ENCODE results near the gene HK1. TPM values are rescaled to one million over a fixed set of nuclear protein-coding genes. Genes with fewer than 3 reads are reported as not detected.
"Not testable (repeated sequence)": the region's sequence is repeated elsewhere in the genome, so short reads cannot be mapped to it uniquely, and the experiment has no call there.

HK1 gene
- polyA plus RNA-seq, 3 donors from 2014 or later, result 48.8 to 96.3 (median 72.2) TPM

GRCh38 chr10:69331161-69331560 is 52.9 kb downstream of the HK1 start:
- no peaks in the 10 kb centered on the region for H3K27me3 Mint-ChIP-seq (ENCODE audit: low read depth in 3 of 3)
- peaks cover 0 to 3% (median 3%) of the 10 kb centered on the region in 3 donors for H3K36me3 Mint-ChIP-seq
- DNase-seq, result no peak
- peaks cover 54 to 59% of the 10 kb centered on the region in 2 donors for H3K4me1 Mint-ChIP-seq
- H3K4me3 Mint-ChIP-seq, result no peak overlapping the region
- H3K27ac Mint-ChIP-seq, result no peak overlapping the region
- no peaks in the 10 kb centered on the region for H3K9me3 Mint-ChIP-seq

- Mint-ChIP-seq H3K4me3 (no peak overlapping the region), H3K9me3 (no peaks in the 10 kb centered on the region), H3K36me3 (peaks cover 0 to 3% (median 3%) of the 10 kb centered on the region in 3 donors), H3K27ac (peak overlapping the region in 2 of 6 donors; percentile 5 to 40), H3K4me1 (peaks cover 47 to 51% of the 10 kb centered on the region in 2 donors), H3K27me3 (ENCODE audit: low read depth in 3 of 3) (no peaks in the 10 kb centered on the region)
- no peak for DNase-seq
Observed at GRCh38 chr10:69332278-69333010, 54.1 kb downstream of the HK1 start.

GRCh38 chr10:69333205-69333604 is 54.9 kb downstream of the HK1 start:
- H3K27ac Mint-ChIP-seq, result no peak overlapping the region
- H3K4me3 Mint-ChIP-seq, result no peak overlapping the region
- H3K4me1 Mint-ChIP-seq, result peaks cover 45 to 50% of the 10 kb centered on the region in 2 donors
- DNase-seq, result no peak
- no peaks in the 10 kb centered on the region for H3K9me3 Mint-ChIP-seq
- no peaks in the 10 kb centered on the region for H3K27me3 Mint-ChIP-seq (ENCODE audit: low read depth in 3 of 3)
- peaks cover 0 to 3% (median 3%) of the 10 kb centered on the region in 3 donors for H3K36me3 Mint-ChIP-seq

- H3K4me1 Mint-ChIP-seq, result peaks cover 45 to 47% of the 10 kb centered on the region in 2 donors
Observed at GRCh38 chr10:69333865-69334301, 55.6 kb downstream of the HK1 start.

GRCh38 chr10:69334302-69335062 is 56.2 kb downstream of the HK1 start:
- Mint-ChIP-seq H3K27me3 (ENCODE audit: low read depth in 3 of 3) (no peaks in the 10 kb centered on the region), H3K4me3 (peak overlapping the region; percentile 46 to 78 (median 64)), H3K36me3 (peaks cover 0 to 3% (median 3%) of the 10 kb centered on the region in 3 donors), H3K27ac (peak overlapping the region; percentile 23 to 88 (median 69)), H3K9me3 (no peaks in the 10 kb centered on the region), H3K4me1 (peaks cover 46 to 47% of the 10 kb centered on the region in 2 donors)
- no peak for DNase-seq

More at GRCh38 chr10:69333865-69334301, 55.6 kb downstream of the HK1 start:
- not testable (repeated sequence) for DNase-seq; H3K27ac Mint-ChIP-seq; H3K9me3 Mint-ChIP-seq; H3K4me3 Mint-ChIP-seq; H3K36me3 Mint-ChIP-seq; H3K27me3 Mint-ChIP-seq (ENCODE audit: low read depth in 3 of 3)

- Mint-ChIP-seq H3K9me3 (no peaks in the 10 kb centered on the region), H3K4me1 (peaks cover 48 to 49% of the 10 kb centered on the region in 2 donors), H3K4me3 (peak overlapping the region; percentile 46 to 78 (median 64)), H3K27ac (peak overlapping the region; percentile 23 to 88 (median 75)), H3K27me3 (ENCODE audit: low read depth in 3 of 3) (no peaks in the 10 kb centered on the region), H3K36me3 (peaks cover 0 to 3% (median 0%) of the 10 kb centered on the region in 3 donors)
- peak; percentile 34 to 37 (median 37) for DNase-seq
Observed at GRCh38 chr10:69335063-69335587, 56.8 kb downstream of the HK1 start.

- peaks cover 0 to 3% (median 0%) of the 10 kb centered on the region in 3 donors for H3K36me3 Mint-ChIP-seq
Observed at GRCh38 chr10:69335613-69336012, 57.3 kb downstream of the HK1 start.

GRCh38 chr10:69336952-69337295 is 58.6 kb downstream of the HK1 start:
- DNase-seq, result no peak
- Mint-ChIP-seq H3K27ac (no peak overlapping the region), H3K27me3 (ENCODE audit: low read depth in 3 of 3) (no peaks in the 10 kb centered on the region), H3K9me3 (no peaks in the 10 kb centered on the region), H3K4me1 (peaks cover 46 to 53% of the 10 kb centered on the region in 2 donors), H3K4me3 (no peak overlapping the region), H3K36me3 (peaks cover 0 to 3% (median 0%) of the 10 kb centered on the region in 3 donors)

More at GRCh38 chr10:69335613-69336012, 57.3 kb downstream of the HK1 start:
- Mint-ChIP-seq H3K9me3 (no peaks in the 10 kb centered on the region), H3K4me3 (peak overlapping the region in 1 of 5 donors; percentile 78), H3K4me1 (peaks cover 46 to 48% of the 10 kb centered on the region in 2 donors), H3K27ac (peak overlapping the region in 4 of 6 donors; percentile 4 to 73 (median 53)), H3K27me3 (ENCODE audit: low read depth in 3 of 3) (no peaks in the 10 kb centered on the region)
- DNase-seq, result no peak

GRCh38 chr10:69337296-69338132 is 59.2 kb downstream of the HK1 start:
- no peaks in the 10 kb centered on the region for H3K9me3 Mint-ChIP-seq
- DNase-seq, result no peak
- peaks cover 0 to 3% (median 0%) of the 10 kb centered on the region in 3 donors for H3K36me3 Mint-ChIP-seq
- peaks cover 0 to 3% (median 0%) of the 10 kb centered on the region in 3 donors for H3K27me3 Mint-ChIP-seq (ENCODE audit: low read depth in 3 of 3)
- H3K27ac Mint-ChIP-seq, result peak overlapping the region in 1 of 6 donors; percentile 40
- H3K4me1 Mint-ChIP-seq, result peaks cover 52 to 58% of the 10 kb centered on the region in 2 donors
- no peak overlapping the region for H3K4me3 Mint-ChIP-seq

GRCh38 chr10:69338133-69338456 is 59.8 kb downstream of the HK1 start:
- H3K27me3 Mint-ChIP-seq (ENCODE audit: low read depth in 3 of 3), result peaks cover 0 to 3% (median 0%) of the 10 kb centered on the region in 3 donors
- no peak overlapping the region for H3K4me3 Mint-ChIP-seq
- peaks cover 56 to 57% of the 10 kb centered on the region in 2 donors for H3K4me1 Mint-ChIP-seq
- no peaks in the 10 kb centered on the region for H3K9me3 Mint-ChIP-seq
- H3K36me3 Mint-ChIP-seq, result peaks cover 0 to 3% (median 0%) of the 10 kb centered on the region in 3 donors
- DNase-seq, result no peak
- peak overlapping the region in 1 of 6 donors; percentile 65 for H3K27ac Mint-ChIP-seq

- DNase-seq, result no peak
- no peaks in the 10 kb centered on the region for H3K9me3 Mint-ChIP-seq
- H3K27me3 Mint-ChIP-seq (ENCODE audit: low read depth in 3 of 3), result peaks cover 0 to 3% (median 0%) of the 10 kb centered on the region in 3 donors
- no peak overlapping the region for H3K4me3 Mint-ChIP-seq
- H3K4me1 Mint-ChIP-seq, result peaks cover 58 to 61% of the 10 kb centered on the region in 2 donors
- H3K27ac Mint-ChIP-seq, result peak overlapping the region in 5 of 6 donors; percentile 9 to 81 (median 31)
- H3K36me3 Mint-ChIP-seq, result peaks cover under 1 to 3% (median under 1%) of the 10 kb centered on the region in 3 donors
Observed at GRCh38 chr10:69338547-69339450, 60.5 kb downstream of the HK1 start.

GRCh38 chr10:69340695-69341094 is 62.4 kb downstream of the HK1 start:
- H3K27me3 Mint-ChIP-seq (ENCODE audit: low read depth in 3 of 3), result peaks cover 0 to 3% (median 0%) of the 10 kb centered on the region in 3 donors
- H3K27ac Mint-ChIP-seq, result no peak overlapping the region
- H3K36me3 Mint-ChIP-seq, result peaks cover 4 to 9% (median 5%) of the 10 kb centered on the region in 3 donors
- no peaks in the 10 kb centered on the region for H3K9me3 Mint-ChIP-seq
- peaks cover 50 to 61% of the 10 kb centered on the region in 2 donors for H3K4me1 Mint-ChIP-seq
- H3K4me3 Mint-ChIP-seq, result no peak overlapping the region
- no peak for DNase-seq
